ENCODE data around the gene ZNF282. TPM values are rescaled to one million over a fixed set of nuclear protein-coding genes. Genes with fewer than 3 reads are reported as not detected.
"Not testable (repeated sequence)": the region's sequence is repeated elsewhere in the genome, so short reads cannot be mapped to it uniquely, and the experiment has no call there.

ZNF282 gene
- total and polyA plus RNA-seq, 3 experiments from 2014 or later = 1.5 to 36.6 (median 35.8) TPM

GRCh38 chr7:149266451-149266850 is 71.1 kb downstream of the ZNF282 start:
- Histone ChIP-seq H3K9me3 (ENCODE audit: low read length) (no peaks in the 10 kb centered on the region), H3K36me3 (ENCODE audit: insufficient read depth, low read length) (peaks cover 24% of the 10 kb centered on the region), H3K4me3 (ENCODE audit: low read length) (no peak overlapping the region), H3K27me3 (ENCODE audit: insufficient read depth, low read length, poor library complexity, severe bottlenecking) (no peaks in the 10 kb centered on the region), H3K4me1 (ENCODE audit: insufficient read depth, low read length) (peaks cover 20% of the 10 kb centered on the region), H3K27ac (ENCODE audit: low read depth, low read length) (no peak overlapping the region)
- DNase-seq = no peak
- Mint-ChIP-seq H3K4me3 (no peak overlapping the region), H3K27me3 (no peaks in the 10 kb centered on the region), H3K4me1 (peaks cover 26 to 55% (median 36%) of the 10 kb centered on the region in 3 donors), H3K9me3 (no peaks in the 10 kb centered on the region), H3K27ac (peak overlapping the region in 2 of 8 donors; percentile 2 to 3), H3K36me3 (peaks cover 16 to 64% (median 21%) of the 10 kb centered on the region in 3 donors)
- POLR2A ChIA-PET = interaction anchor here (1.3 kb wide), 1 partner anchor 18 kb away, joined by 4 read pairs; no protein-coding TSS in a partner anchor
- CTCF ChIA-PET = no interaction called here

GRCh38 chr7:149267733-149268132 is 72.4 kb downstream of the ZNF282 start:
- Histone ChIP-seq H3K27me3 (ENCODE audit: insufficient read depth, low read length, poor library complexity, severe bottlenecking) (no peaks in the 10 kb centered on the region), H3K4me1 (ENCODE audit: insufficient read depth, low read length) (peaks cover 14% of the 10 kb centered on the region), H3K4me3 (ENCODE audit: low read length) (no peak overlapping the region), H3K27ac (ENCODE audit: low read depth, low read length) (no peak overlapping the region), H3K36me3 (ENCODE audit: insufficient read depth, low read length) (peaks cover 24% of the 10 kb centered on the region), H3K9me3 (ENCODE audit: low read length) (no peaks in the 10 kb centered on the region)
- POLR2A ChIA-PET = no interaction called here
- Mint-ChIP-seq H3K27me3 (no peaks in the 10 kb centered on the region), H3K4me3 (peak overlapping the region in 1 of 7 donors; percentile 82), H3K36me3 (peaks cover 16 to 73% (median 21%) of the 10 kb centered on the region in 3 donors), H3K27ac (peak overlapping the region in 1 of 8 donors; percentile 7), H3K9me3 (no peaks in the 10 kb centered on the region), H3K4me1 (peaks cover 23 to 50% (median 30%) of the 10 kb centered on the region in 3 donors)
- CTCF ChIA-PET = no interaction called here
- no peak for DNase-seq

- CTCF ChIA-PET = interaction anchor here (1.9 kb wide), 1 partner anchor 10 kb away, joined by 7 read pairs; no protein-coding TSS in a partner anchor
- POLR2A ChIA-PET; H3K27ac Mint-ChIP-seq; H3K4me1 ChIP-seq (ENCODE audit: insufficient read depth, low read length); DNase-seq; H3K4me3 ChIP-seq (ENCODE audit: low read length); H3K27me3 ChIP-seq (ENCODE audit: insufficient read depth, low read length, poor library complexity, severe bottlenecking); H3K27me3 Mint-ChIP-seq; H3K4me3 Mint-ChIP-seq; H3K27ac ChIP-seq (ENCODE audit: low read depth, low read length); H3K9me3 Mint-ChIP-seq; H3K9me3 ChIP-seq (ENCODE audit: low read length): not testable (repeated sequence)
- Mint-ChIP-seq H3K4me1 (peaks cover 10 to 16% (median 13%) of the 10 kb centered on the region in 3 donors), H3K36me3 (peaks cover 0 to 78% (median 27%) of the 10 kb centered on the region in 3 donors)
- H3K36me3 ChIP-seq (ENCODE audit: insufficient read depth, low read length) = peaks cover 20% of the 10 kb centered on the region
Measured at GRCh38 chr7:149274424-149274823, 79.1 kb downstream of the ZNF282 start.

Other genes with a start within 250 kb of the ZNF282 start
- gene PDIA4, start 167.0 kb upstream of the ZNF282 start, total RNA-seq = 10 to 100 TPM; 91.1 to 92.1 TPM
- 113 TPM for gene PDIA4, start 167.0 kb upstream of the ZNF282 start, polyA plus RNA-seq
- gene ZNF786, start 104.8 kb upstream of the ZNF282 start, total RNA-seq = 1 to 10 TPM; 8.5 to 9.2 TPM
- gene ZNF786, start 104.8 kb upstream of the ZNF282 start, polyA plus RNA-seq = 17.3 TPM
- gene ZNF425, start 69.2 kb upstream of the ZNF282 start, total RNA-seq = 1 to 10 TPM; 1.4 to 1.8 TPM
- gene ZNF425, start 69.2 kb upstream of the ZNF282 start, polyA plus RNA-seq = 1.7 TPM
- 10 to 100 TPM; 15.7 to 16.4 TPM for gene ZNF398, start 48.1 kb upstream of the ZNF282 start, total RNA-seq
- gene ZNF398, start 48.1 kb upstream of the ZNF282 start, polyA plus RNA-seq = 13.0 TPM
- gene ZNF212, start 44.1 kb downstream of the ZNF282 start, total RNA-seq = 10 to 100 TPM; 14.7 to 16.6 TPM
- gene ZNF212, start 44.1 kb downstream of the ZNF282 start, polyA plus RNA-seq = 8.6 TPM
- gene ZNF783, start 66.7 kb downstream of the ZNF282 start, total RNA-seq = 10 to 100 TPM; 19.7 to 20.4 TPM
- gene ZNF783, start 66.7 kb downstream of the ZNF282 start, polyA plus RNA-seq = 5.0 TPM

Measured in CD8-positive, alpha-beta memory T cell (primary cell).